GM18505 (cell line): ENCODE results near the gene DNMT3B.

ENCODE experiments used
- ATAC-seq: cut with Tn5 transposase; IDR thresholded peaks from one replicate; pipeline ENCODE4 v1.9.1; 2021; ENCODE audit not compliant: unreplicated experiment
- POLR2A ChIP-seq: IDR thresholded peaks from 4 replicates; pipeline ENCODE4 v1.6.1; 2011; ENCODE audit warnings: borderline replicate concordance; ENCODE audit not compliant: insufficient read depth, insufficient read length; ENCODE audit errors: extremely low read depth

Gene DNMT3B

DNA sequence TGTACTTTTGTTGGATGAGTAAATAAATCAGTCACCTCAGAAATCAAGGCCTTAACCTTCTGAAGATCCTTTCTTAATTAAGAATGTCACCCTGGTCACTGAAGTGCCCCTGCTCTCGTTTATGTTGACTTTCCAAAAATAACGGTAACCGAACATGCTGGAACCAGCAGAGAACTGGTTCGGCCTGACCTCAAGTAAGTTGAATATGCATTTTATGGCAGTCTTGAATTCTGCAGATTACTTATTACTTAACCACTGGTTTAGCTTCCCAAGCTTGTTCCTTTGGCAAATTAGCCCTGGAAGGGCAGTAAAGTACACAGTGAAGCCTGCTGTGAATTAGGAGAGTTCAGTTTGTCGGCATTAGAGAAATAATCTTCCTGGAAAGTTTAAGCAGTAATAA lies 69.8 kb downstream of the DNMT3B start:
- TF ChIP-seq POLR2A, result no peak
- no peak for ATAC-seq

DNA sequence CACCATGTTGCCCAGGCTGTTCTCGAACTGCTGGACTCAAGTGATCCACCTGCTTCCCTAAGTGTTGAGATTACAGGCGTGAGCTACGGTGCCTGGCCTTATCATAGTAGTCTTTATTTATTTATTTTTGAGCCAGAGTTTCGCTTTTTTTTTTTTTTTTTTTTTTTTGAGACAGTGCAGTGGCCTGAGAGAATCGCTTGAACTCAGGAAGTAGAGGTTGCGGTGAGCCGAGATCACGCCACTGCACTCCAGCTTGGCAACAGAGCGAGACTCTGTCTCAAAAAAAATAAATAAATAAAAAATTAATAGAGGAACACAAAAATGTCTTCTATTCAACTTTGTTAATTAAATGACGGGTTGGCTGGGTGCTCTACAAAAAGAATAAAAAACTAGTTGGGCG lies 70.5 kb downstream of the DNMT3B start:
- ATAC-seq, result no peak
- no peak for TF ChIP-seq POLR2A

DNA sequence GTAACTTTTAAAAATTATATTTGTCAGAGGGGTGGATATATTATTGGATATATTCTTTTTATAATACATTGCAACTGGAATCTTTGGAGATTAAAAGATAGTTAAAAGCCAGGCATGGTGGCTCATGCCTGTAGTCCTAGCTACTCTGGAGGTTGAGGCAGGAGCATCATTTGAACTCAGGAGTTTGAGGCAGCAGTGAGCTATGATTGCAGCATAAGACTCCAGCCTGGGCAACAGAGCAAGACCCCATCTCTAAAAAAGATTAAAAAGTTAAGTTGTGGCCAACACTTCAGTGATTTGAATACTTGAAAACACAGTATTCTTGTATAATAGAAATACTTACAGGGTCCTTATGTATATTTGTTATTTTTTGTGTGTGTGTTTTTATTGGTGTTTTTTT lies 72.8 kb downstream of the DNMT3B start:
- TF ChIP-seq POLR2A, result no peak
- ATAC-seq, result no peak

DNA sequence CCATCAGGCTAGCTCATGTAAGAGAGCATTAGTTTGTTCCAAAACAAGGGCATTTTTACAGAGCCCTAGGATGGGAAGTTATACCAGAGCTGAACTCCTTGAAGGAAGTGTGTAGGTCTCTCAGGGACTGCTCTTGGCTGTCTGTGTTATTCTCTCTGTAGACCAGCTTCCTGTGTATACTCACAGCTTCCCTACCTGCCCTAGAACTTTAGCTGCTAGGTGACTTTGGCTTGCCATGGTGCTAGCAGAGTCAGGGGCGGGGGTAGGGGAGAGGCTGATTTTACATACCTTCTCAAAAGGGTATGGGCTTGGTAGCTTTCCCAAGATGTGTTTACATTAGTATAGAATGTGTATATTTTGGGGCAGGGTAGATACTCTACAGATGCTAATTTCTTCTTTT lies 75.0 kb downstream of the DNMT3B start:
- no peak for ATAC-seq
- TF ChIP-seq POLR2A, result no peak

DNA sequence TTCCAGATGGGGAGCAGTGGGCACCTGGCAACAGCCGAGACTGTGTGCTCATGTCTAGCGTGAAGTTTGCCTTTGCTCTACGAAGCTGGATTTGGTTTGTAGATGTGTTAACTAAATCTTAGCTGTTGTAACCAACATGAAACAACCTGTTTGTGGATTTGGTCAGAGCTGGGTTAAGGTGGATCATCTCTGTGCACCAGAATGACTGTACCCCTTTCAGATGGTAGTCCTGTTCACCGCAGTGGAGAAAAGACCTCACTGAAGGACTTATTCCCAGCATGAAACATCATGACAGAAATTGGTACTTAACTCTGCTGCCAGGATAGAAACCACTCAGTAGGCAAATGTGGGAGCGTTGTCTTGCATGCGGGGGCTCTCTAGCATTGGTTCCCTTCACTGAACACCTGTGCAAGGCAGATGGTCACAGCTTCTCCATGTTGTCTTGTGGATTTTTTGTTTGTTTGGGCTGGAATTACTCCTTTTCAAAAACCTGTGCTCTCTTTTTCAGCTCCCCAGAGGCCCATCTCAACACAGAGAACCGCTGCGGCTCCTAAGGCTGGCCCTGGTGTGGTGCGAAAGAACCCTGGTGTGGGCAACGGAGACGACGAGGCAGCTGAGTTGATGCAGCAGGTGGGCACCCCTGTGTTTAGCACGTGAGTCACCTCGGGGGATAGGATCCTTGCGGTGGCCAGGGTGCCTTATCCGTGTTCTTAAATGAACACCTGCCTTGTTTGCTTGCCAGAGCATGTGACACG lies 77.2 kb downstream of the DNMT3B start:
- no peak for ATAC-seq
- TF ChIP-seq POLR2A, result no peak

- no peak for TF ChIP-seq POLR2A
- no peak for ATAC-seq
These were observed 77.7 kb downstream of the DNMT3B start for GRCh38 chr20:32839982-32840285.

GRCh38 chr20:32841174-32841573 lies 79.0 kb downstream of the DNMT3B start:
- ATAC-seq, result no peak
- TF ChIP-seq POLR2A, result no peak

DNA sequence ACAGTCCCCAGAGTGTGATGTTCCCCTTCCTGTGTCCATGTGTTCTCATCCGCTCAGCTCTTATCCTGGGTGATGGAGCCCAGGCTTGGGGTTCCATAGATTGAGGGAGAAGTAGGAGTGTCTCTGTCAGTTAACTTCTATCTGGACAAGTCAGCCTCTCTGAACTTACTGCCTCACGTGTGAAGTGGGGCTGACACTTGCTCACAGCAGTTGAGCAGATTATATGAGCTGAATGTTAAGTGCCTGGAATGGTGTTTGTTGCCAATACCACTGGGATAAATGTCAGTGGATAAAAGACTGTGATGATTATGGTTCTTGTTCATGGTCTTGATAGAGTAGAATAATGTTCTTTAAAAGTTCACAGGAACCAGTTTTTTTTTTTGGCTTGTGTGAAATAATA lies 79.4 kb downstream of the DNMT3B start:
- ATAC-seq, result no peak
- no peak for TF ChIP-seq POLR2A

GRCh38 chr20:32842688-32843524 lies 80.7 kb downstream of the DNMT3B start:
- TF ChIP-seq POLR2A, result no peak
- ATAC-seq, result no peak

DNA sequence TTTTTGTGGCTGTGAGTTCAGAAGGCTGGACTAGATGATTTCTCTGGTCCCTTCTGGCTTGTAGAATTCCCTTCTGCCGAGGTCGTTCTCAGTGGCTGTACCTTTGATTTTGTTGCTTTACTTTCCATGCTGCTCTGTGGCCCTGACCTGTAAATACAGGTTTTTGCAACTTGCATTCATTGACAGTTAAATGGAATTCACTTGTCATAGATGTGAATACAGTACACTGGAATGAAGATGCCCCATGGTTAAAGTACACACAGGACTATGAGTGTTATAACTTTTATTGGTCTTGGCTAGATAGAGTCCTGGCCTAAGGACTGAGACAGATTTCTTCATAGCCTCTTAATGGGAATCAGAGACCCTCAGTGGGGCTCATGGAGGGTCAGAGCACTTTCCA lies 83.6 kb downstream of the DNMT3B start:
- no peak for TF ChIP-seq POLR2A

DNA sequence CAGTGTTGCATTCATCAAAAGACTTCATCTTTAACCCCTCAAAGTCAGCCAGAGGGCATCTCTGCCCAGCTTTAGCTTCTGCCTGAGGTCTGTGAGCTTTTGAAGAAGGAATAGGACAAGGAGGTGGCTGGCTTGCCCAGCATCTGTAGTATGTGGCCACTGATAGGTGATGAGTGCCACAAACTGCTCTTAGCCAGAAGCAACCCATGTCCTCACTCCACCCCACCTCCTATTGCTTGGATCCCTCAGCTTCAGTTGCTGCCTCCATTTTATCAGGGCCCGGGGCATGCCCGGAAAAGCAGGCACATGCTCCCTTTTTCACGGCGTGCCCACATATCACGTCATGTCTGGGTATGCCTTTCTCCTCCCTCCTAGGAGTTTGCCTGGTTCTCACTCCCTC lies 84.7 kb downstream of the DNMT3B start:
- no peak for TF ChIP-seq POLR2A
- ATAC-seq, result no peak

More for the DNA sequence above, 83.6 kb downstream of the DNMT3B start:
- ATAC-seq, result no peak

DNA sequence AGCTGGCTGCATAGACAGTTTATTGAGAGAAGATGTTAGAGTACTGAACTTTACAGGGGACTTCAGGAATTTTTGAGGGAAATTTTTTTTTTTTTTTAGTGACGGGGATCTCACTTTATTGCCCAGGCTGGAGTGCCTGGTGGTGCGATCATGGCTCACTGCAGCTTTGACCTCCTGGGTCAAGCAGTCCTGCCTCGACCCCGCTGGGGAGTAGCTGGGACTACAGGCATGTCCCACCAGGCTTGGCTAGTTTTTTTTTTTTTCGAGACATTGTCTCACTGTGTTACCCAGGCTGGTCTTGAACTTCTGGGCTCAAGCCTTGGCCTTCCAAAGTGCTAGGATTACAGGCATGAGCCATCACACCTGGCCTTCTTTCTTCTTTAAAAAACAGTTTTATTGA lies 85.8 kb downstream of the DNMT3B start:
- TF ChIP-seq POLR2A, result no peak
- no peak for ATAC-seq

GRCh38 chr20:32848846-32849245 lies 86.7 kb downstream of the DNMT3B start:
- no peak for ATAC-seq

DNA sequence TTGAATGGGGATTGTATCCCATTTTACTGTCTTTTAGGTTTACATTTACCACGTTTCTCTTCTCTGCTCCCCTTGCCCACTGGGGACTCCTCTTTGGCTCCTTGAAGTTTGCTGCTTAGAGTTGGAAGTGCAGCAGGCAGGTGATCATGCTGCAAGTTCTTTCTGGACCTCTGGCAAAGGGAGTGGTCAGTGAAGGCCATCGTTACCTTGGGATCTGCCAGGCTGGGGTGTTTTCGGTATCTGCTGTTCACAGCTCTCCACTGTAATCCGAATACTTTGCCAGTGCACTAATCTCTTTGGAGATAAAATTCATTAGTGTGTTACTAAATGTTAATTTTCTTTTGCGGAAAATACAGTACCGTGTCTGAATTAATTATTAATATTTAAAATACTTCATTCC lies 87.4 kb downstream of the DNMT3B start:
- TF ChIP-seq POLR2A, result no peak
- ATAC-seq, result no peak

More at GRCh38 chr20:32848846-32849245, 86.7 kb downstream of the DNMT3B start:
- no peak for TF ChIP-seq POLR2A
